K562 (cell line): ENCODE results near the gene PPM1N. TPM values are rescaled to one million over a fixed set of nuclear protein-coding genes. Genes with fewer than 3 reads are reported as not detected.

Source experiments
- ATF3 ChIP-seq, 2 experiments: fragments of 450-650 bp in 1 of 2; sonication (generic) in 1 of 2; formaldehyde crosslinking in 1 of 2; IDR thresholded peaks in 1 of 2; conservative IDR thresholded peaks in 1 of 2; 2 replicates each; pipeline versions ENCODE4 v1.6.1 to v1.8.1; 2016 to 2023; ENCODE audit warnings: mild to moderate bottlenecking in 2 of 2, moderate library complexity in 2 of 2, inconsistent platforms in 1 of 2, missing genetic modification reagents in 1 of 2
- GABPA ChIP-seq: fragments of 200-800 bp; sonication (Bioruptor generic); conservative IDR thresholded peaks from 2 replicates; pipeline ENCODE4 v1.6.1; 2016; ENCODE audit warnings: low read depth, missing genetic modification characterization, missing compliant biosample characterization
- HNRNPLL ChIP-seq: fragments of 200-400 bp; formaldehyde crosslinking; IDR thresholded peaks from 2 replicates; pipeline ENCODE4 v1.6.1; 2017; ENCODE audit warnings: low read length, low read depth, mild to moderate bottlenecking; ENCODE audit not compliant: poor library complexity, severe bottlenecking
- HSF4 ChIP-seq: fragments of 250-450 bp; sonication (Bioruptor Pico); IDR thresholded peaks from 2 replicates; pipeline ENCODE4 v2.1.2; 2022; ENCODE audit warnings: mild to moderate bottlenecking, moderate library complexity, borderline replicate concordance
- KLF16 ChIP-seq: IDR thresholded peaks from 2 replicates; pipeline ENCODE4 v1.6.1; 2016; ENCODE audit warnings: antibody characterized with exemption
- LCOR ChIP-seq: sonication (generic); formaldehyde crosslinking; IDR thresholded peaks from 2 replicates; pipeline ENCODE4 v1.8.0; 2022; ENCODE audit warnings: mild to moderate bottlenecking, missing genetic modification reagents
- MBD2 ChIP-seq: sonication (generic); IDR thresholded peaks from 2 replicates; pipeline ENCODE4 v1.6.1; 2016; ENCODE audit warnings: low read depth, borderline replicate concordance
- MTA3 ChIP-seq: fragments of 450-650 bp; formaldehyde crosslinking; IDR thresholded peaks from 2 replicates; pipeline ENCODE4 v1.6.1; 2017; ENCODE audit warnings: mild to moderate bottlenecking, borderline replicate concordance
- NBN ChIP-seq: fragments of 450-650 bp; IDR thresholded peaks from 2 replicates; pipeline ENCODE4 v1.6.1; 2016; ENCODE audit warnings: low read depth, mild to moderate bottlenecking
- NCOA6 ChIP-seq: fragments of 450-650 bp; IDR thresholded peaks from 2 replicates; pipeline ENCODE4 v1.6.1; 2017; ENCODE audit warnings: mild to moderate bottlenecking
- NKRF ChIP-seq: fragments of 450-650 bp; IDR thresholded peaks from 2 replicates; pipeline ENCODE4 v1.6.1; 2016; ENCODE audit warnings: borderline replicate concordance
- PREB ChIP-seq: sonication (generic); formaldehyde crosslinking; IDR thresholded peaks from 2 replicates; pipeline ENCODE4 v1.8.1; 2023; ENCODE audit warnings: mild to moderate bottlenecking, missing genetic modification reagents
- TCF7 ChIP-seq: sonication (generic); IDR thresholded peaks from 2 replicates; pipeline ENCODE4 v1.6.1; 2016; ENCODE audit warnings: antibody characterized with exemption, borderline replicate concordance
- TSHZ1 ChIP-seq: fragments of 250-450 bp; sonication (Bioruptor Pico); IDR thresholded peaks from 2 replicates; pipeline ENCODE4 v1.4.0; 2020; ENCODE audit warnings: mild to moderate bottlenecking, moderate library complexity
- ZNF197 ChIP-seq: fragments of 200-800 bp; sonication (Bioruptor generic); IDR thresholded peaks from 2 replicates; pipeline ENCODE4 v1.6.1; 2016; ENCODE audit warnings: low read depth, missing genetic modification characterization, missing compliant biosample characterization
- ZNF507 ChIP-seq: conservative IDR thresholded peaks from 2 replicates; pipeline ENCODE4 v1.6.1; 2017; ENCODE audit warnings: missing genetic modification characterization, missing compliant biosample characterization
- polyA plus RNA-seq, 8 experiments: library from polyadenylated mRNA; depleted of rRNA in 4 of 8; stranded (reverse) in 5 of 8; unstranded in 3 of 8; fragments of >200 nt; fragmentation: Nextera tagmentation in 2 of 8; fragmentation: Illumina TruSeq in 1 of 8; extraction: Ambion mirVana in 2 of 8; extraction: Trizol in 1 of 8; gene quantifications; 2 replicates each; pipeline versions ENCODE4 v1.2.1 to v1.2.3, GENCODE V29; 2011 to 2014; ENCODE audit warnings: inconsistent platforms in 1 of 8, missing spikeins in 1 of 8
- total RNA-seq, 7 experiments: library from RNA; depleted of rRNA in 6 of 7; stranded (reverse); fragments of >200 nt in 6 of 7; fragmentation: Illumina TruSeq in 2 of 7; extraction: Trizol in 2 of 7; gene quantifications; 2 replicates each; pipeline versions ENCODE4 v1.2.1 to v1.2.3, GENCODE V29; 2011 to 2021; ENCODE audit warnings: low replicate concordance in 1 of 7
- TF ChIP-seq, protein P1 (sequence below), 2 experiments: fragments of 450-650 bp; conservative IDR thresholded peaks; 2 replicates each; pipeline ENCODE4 v1.6.1; 2017; ENCODE audit warnings: mild to moderate bottlenecking in 2 of 2, moderate library complexity in 2 of 2

Gene PPM1N
- total and polyA plus RNA-seq, 9 of the 15 experiments (the other 6 are each of a cell fraction or from before 2014, with no cell fraction given): 4.5 to 15.6 (median 8.7) TPM

DNA sequence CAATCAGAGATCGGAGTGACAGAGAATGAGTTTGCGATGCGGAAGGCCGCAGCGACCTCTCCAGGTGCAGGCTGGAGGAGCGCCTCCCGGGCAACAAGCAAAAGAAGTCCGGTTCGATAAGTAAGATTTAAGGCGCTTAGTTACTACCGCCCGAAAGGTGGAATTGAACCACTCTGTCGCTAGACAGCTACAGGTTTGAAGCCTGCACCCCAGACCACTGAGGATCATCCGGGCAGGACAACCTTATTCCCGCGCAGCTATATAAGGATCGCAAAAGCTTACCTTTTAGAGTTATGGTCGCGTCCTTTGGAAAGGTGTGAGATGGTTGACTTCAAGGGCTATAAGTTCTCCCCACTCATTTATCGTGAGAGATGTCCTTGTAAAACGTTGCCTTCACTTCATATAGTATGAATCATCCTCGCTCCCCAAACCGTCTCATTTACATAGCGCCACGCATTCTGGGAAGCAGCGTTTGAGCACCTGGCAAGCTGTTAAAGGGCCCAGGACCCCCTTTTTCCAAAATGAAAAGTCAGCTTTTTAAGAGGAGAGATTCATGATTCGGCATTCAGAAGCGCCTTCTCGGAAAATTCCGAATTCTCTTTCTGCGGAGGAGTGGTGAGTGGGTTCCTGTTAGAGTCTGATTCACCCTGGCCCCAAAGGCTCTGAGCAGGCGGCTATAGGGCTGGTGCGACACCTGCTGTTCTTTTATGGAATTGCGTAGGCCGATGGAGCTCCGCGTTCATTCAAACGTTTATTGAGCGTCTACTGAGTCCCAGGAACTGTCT lies 19.6 kb upstream of the PPM1N start (continued):
- TF ChIP-seq NCOA6: no peak
- TF ChIP-seq MTA3: peak; percentile 66
- TF ChIP-seq HSF4 (CRISPR knock-in tag): no peak
- TF ChIP-seq TSHZ1: no peak
- TF ChIP-seq NBN: peak; percentile 66
- TF ChIP-seq ZNF197: no peak
- TF ChIP-seq TCF7: peak; percentile 67; the same call in 1 of the 2 replicates
- TF ChIP-seq PREB (CRISPR knock-in tag): no peak
- TF ChIP-seq MBD2: 0 out of 2 replicates have a peak, but pooled peaks have one; percentile 31
- no peak; the same call in 1 of the 2 replicates for TF ChIP-seq GABPA
- no peak; the same call in 1 of the 2 replicates for TF ChIP-seq NKRF
- peak; percentile 89 for TF ChIP-seq LCOR
- TF ChIP-seq, protein P1, sequence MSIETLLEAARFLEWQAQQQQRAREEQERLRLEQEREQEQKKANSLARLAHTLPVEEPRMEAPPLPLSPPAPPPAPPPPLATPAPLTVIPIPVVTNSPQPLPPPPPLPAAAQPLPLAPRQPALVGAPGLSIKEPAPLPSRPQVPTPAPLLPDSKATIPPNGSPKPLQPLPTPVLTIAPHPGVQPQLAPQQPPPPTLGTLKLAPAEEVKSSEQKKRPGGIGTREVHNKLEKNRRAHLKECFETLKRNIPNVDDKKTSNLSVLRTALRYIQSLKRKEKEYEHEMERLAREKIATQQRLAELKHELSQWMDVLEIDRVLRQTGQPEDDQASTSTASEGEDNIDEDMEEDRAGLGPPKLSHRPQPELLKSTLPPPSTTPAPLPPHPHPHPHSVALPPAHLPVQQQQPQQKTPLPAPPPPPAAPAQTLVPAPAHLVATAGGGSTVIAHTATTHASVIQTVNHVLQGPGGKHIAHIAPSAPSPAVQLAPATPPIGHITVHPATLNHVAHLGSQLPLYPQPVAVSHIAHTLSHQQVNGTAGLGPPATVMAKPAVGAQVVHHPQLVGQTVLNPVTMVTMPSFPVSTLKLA (conservative IDR thresholded peaks at IDR 0.05): peak; percentile 56 to 72; a peak in 3 of 4 replicates
- peak; percentile 51; the same call in 1 of the 2 replicates for TF ChIP-seq ATF3 (IDR thresholded peaks at IDR 0.05)
- TF ChIP-seq ATF3 (CRISPR knock-in tag; conservative IDR thresholded peaks at IDR 0.05): no peak; the same call in 1 of the 2 replicates
- peak; percentile 63; the same call in 1 of the 2 replicates for TF ChIP-seq KLF16
- no peak for TF ChIP-seq ZNF507 (tag)
- TF ChIP-seq HNRNPLL: peak; percentile 46
